IMR-90 (cell line): ENCODE data around the gene IL2RG. TPM values are rescaled to one million over a fixed set of nuclear protein-coding genes. Genes with fewer than 3 reads are reported as not detected.

Experiments used
- ATAC-seq: fragments of 200-7000 bp; cut with Tn5 transposase; 2 replicates; pipeline ENCODE4 v1.9.1; 2020; ENCODE audit warnings: low read depth, mild to moderate bottlenecking, moderate library complexity
- BruUV-seq: library from RNA; stranded (reverse); fragments of 400-500 nt; replicated peaks from 2 replicates; lab custom pipeline; 2021; lab: Mats Ljungman, UMichigan
- CTCF ChIA-PET: fragments of 300-600 bp; formaldehyde crosslinking; extraction: SDS; loops from one replicate; lab custom pipeline; 2021; ENCODE audit warnings: antibody characterized with exemption; lab: Yijun Ruan, JAX
- POLR2A ChIA-PET: fragments of 300-600 bp; sonication (Branson Sonifier 250); formaldehyde crosslinking; loops from one replicate; lab custom pipeline; 2022; ENCODE audit warnings: antibody characterized with exemption; ENCODE audit not compliant: unreplicated experiment; lab: Charles Lee
- DNase-seq: peaks from one replicate; pipeline ENCODE4 v3.0.0; 2013
- H2AFZ ChIP-seq: replicated peaks from 2 replicates; pipeline ENCODE3; 2013; ENCODE audit warnings: low read length, mild to moderate bottlenecking; ENCODE audit not compliant: poor library complexity
- H2AK5ac ChIP-seq: 2 replicates; pipeline ENCODE4 v1.6.1; 2013; ENCODE audit warnings: low read depth, low read length, inconsistent platforms
- H2AK9ac ChIP-seq: replicated peaks from 2 replicates; pipeline ENCODE3; 2013; ENCODE audit warnings: mild to moderate bottlenecking, low read depth, low read length, moderate library complexity; ENCODE audit not compliant: poor library complexity
- H2BK120ac ChIP-seq: 2 replicates; pipeline ENCODE4 v1.6.1; 2013; ENCODE audit warnings: low read depth, low read length, inconsistent platforms
- H2BK15ac ChIP-seq: 3 replicates; pipeline ENCODE4 v1.6.1; 2013; ENCODE audit warnings: low read depth, low read length, inconsistent platforms
- H2BK20ac ChIP-seq: 2 replicates; pipeline ENCODE4 v1.6.1; 2013; ENCODE audit warnings: low read depth, mild to moderate bottlenecking, inconsistent platforms, low read length, moderate library complexity
- H2BK5ac ChIP-seq: 2 replicates; pipeline ENCODE4 v1.6.1; 2013; ENCODE audit warnings: mild to moderate bottlenecking, low read depth, low read length, inconsistent platforms; ENCODE audit not compliant: poor library complexity, severe bottlenecking
- H3K14ac ChIP-seq: replicated peaks from 2 replicates; pipeline ENCODE4 v1.6.1; 2013; ENCODE audit warnings: low read depth, low read length, inconsistent platforms
- H3K18ac ChIP-seq: 2 replicates; pipeline ENCODE4 v1.6.1; 2013; ENCODE audit warnings: low read depth, low read length, control low read depth
- H3K23ac ChIP-seq: 2 replicates; pipeline ENCODE4 v1.6.1; 2013; ENCODE audit warnings: low read depth, low read length, inconsistent platforms
- H3K27ac ChIP-seq: 2 replicates; pipeline ENCODE4 v1.5.1; 2013; ENCODE audit warnings: mild to moderate bottlenecking, control low read depth, low read length; ENCODE audit not compliant: insufficient read depth
- H3K27me3 ChIP-seq: 2 replicates; pipeline ENCODE4 v1.6.1; 2013; ENCODE audit warnings: low read length; ENCODE audit not compliant: control insufficient read depth, insufficient read depth
- H3K36me3 ChIP-seq: 2 replicates; pipeline ENCODE4 v1.6.1; 2013; ENCODE audit warnings: low read length, mixed read lengths; ENCODE audit not compliant: control insufficient read depth, insufficient read depth
- H3K4ac ChIP-seq: 2 replicates; pipeline ENCODE4 v1.6.1; 2013; ENCODE audit warnings: low read depth, low read length, inconsistent platforms
- H3K4me1 ChIP-seq: 2 replicates; pipeline ENCODE4 v1.6.1; 2013; ENCODE audit warnings: low read length, mixed read lengths; ENCODE audit not compliant: control insufficient read depth, insufficient read depth
- H3K4me2 ChIP-seq: 2 replicates; pipeline ENCODE4 v1.6.1; 2013; ENCODE audit warnings: low read depth, mild to moderate bottlenecking, control low read depth, low read length, moderate library complexity
- H3K4me3 ChIP-seq: 2 replicates; pipeline ENCODE4 v1.5.1; 2013; ENCODE audit warnings: low read depth, mild to moderate bottlenecking, control low read depth, low read length, moderate library complexity; ENCODE audit not compliant: insufficient read depth
- H3K56ac ChIP-seq: 2 replicates; pipeline ENCODE4 v1.6.1; 2013; ENCODE audit warnings: low read length, inconsistent platforms; ENCODE audit not compliant: insufficient read depth; ENCODE audit errors: extremely low read depth
- H3K79me1 ChIP-seq, 2 experiments: 2 replicates each; pipeline ENCODE4 v1.6.1; 2013; ENCODE audit warnings: low read length in 2 of 2, inconsistent platforms in 1 of 2, low read depth in 1 of 2
- H3K9ac ChIP-seq: 2 replicates; pipeline ENCODE4 v1.6.1; 2013; ENCODE audit warnings: low read depth, low read length, control low read depth
- H3K9me1 ChIP-seq: 2 replicates; pipeline ENCODE4 v1.6.1; 2013; ENCODE audit warnings: low read length, inconsistent platforms; ENCODE audit not compliant: insufficient read depth
- H3K9me3 ChIP-seq: 2 replicates; pipeline ENCODE4 v1.6.1; 2013; ENCODE audit warnings: low read length; ENCODE audit not compliant: control insufficient read depth, insufficient read depth
- H4K20me1 ChIP-seq: 2 replicates; pipeline ENCODE4 v1.6.1; 2013; ENCODE audit warnings: low read length, inconsistent platforms; ENCODE audit not compliant: insufficient read depth
- H4K5ac ChIP-seq: 2 replicates; pipeline ENCODE4 v1.6.1; 2013; ENCODE audit warnings: mild to moderate bottlenecking, low read depth, low read length, control low read depth
- H4K8ac ChIP-seq, 2 experiments: 2 replicates each; pipeline ENCODE4 v1.6.1; 2013; ENCODE audit warnings: low read depth in 2 of 2, low read length in 2 of 2, control low read depth in 1 of 2, inconsistent platforms in 1 of 2
- H4K91ac ChIP-seq: 2 replicates; pipeline ENCODE4 v1.6.1; 2013; ENCODE audit warnings: low read depth, low read length, inconsistent platforms; ENCODE audit not compliant: insufficient read depth
- BHLHE40 ChIP-seq: fragments of 150-350 bp; IDR thresholded peaks from 2 replicates; pipeline ENCODE4 v1.6.1; 2016; ENCODE audit warnings: mild to moderate bottlenecking, low read depth, low read length
- CEBPB ChIP-seq: IDR thresholded peaks from 2 replicates; pipeline ENCODE4 v1.6.1; 2012; ENCODE audit warnings: low read depth, low read length, improper control_type of control experiment
- CHD1 ChIP-seq: IDR thresholded peaks from 2 replicates; pipeline ENCODE4 v1.6.1; 2012; ENCODE audit warnings: low read depth, low read length, improper control_type of control experiment
- CTCF ChIP-seq: conservative IDR thresholded peaks from 2 replicates; pipeline ENCODE4 v1.5.1; 2012; ENCODE audit warnings: mild to moderate bottlenecking, low read depth, low read length, improper control_type of control experiment
- ELK1 ChIP-seq: fragments of 150-350 bp; IDR thresholded peaks from 2 replicates; pipeline ENCODE4 v1.6.1; 2016; ENCODE audit warnings: low read depth, mild to moderate bottlenecking, low read length, moderate library complexity, borderline replicate concordance
- FOS ChIP-seq: fragments of 150-350 bp; IDR thresholded peaks from 2 replicates; pipeline ENCODE4 v1.6.1; 2016; ENCODE audit warnings: low read depth, low read length
- MAFK ChIP-seq: IDR thresholded peaks from 2 replicates; pipeline ENCODE4 v1.6.1; 2012; ENCODE audit warnings: low read depth, low read length, improper control_type of control experiment
- MAZ ChIP-seq: IDR thresholded peaks from 2 replicates; pipeline ENCODE4 v1.6.1; 2012; ENCODE audit warnings: low read depth, mild to moderate bottlenecking, low read length, improper control_type of control experiment, moderate library complexity, borderline replicate concordance
- MXI1 ChIP-seq: IDR thresholded peaks from 2 replicates; pipeline ENCODE4 v1.6.1; 2012; ENCODE audit warnings: low read depth, mild to moderate bottlenecking, low read length, moderate library complexity, borderline replicate concordance
- NFE2L2 ChIP-seq: fragments of 150-350 bp; IDR thresholded peaks from 2 replicates; pipeline ENCODE4 v1.6.1; 2016; ENCODE audit warnings: low read depth, mild to moderate bottlenecking, low read length
- POLR2A ChIP-seq: IDR thresholded peaks from 2 replicates; pipeline ENCODE4 v1.6.1; 2012; ENCODE audit warnings: mild to moderate bottlenecking, low read depth, low read length
- RAD21 ChIP-seq: IDR thresholded peaks from 2 replicates; pipeline ENCODE4 v1.6.1; 2012; ENCODE audit warnings: low read length, improper control_type of control experiment
- RCOR1 ChIP-seq: IDR thresholded peaks from 2 replicates; pipeline ENCODE4 v1.6.1; 2012; ENCODE audit warnings: mild to moderate bottlenecking, low read length, improper control_type of control experiment; ENCODE audit not compliant: insufficient replicate concordance
- RFX5 ChIP-seq: IDR thresholded peaks from 2 replicates; pipeline ENCODE4 v1.8.0; 2012; ENCODE audit warnings: low read depth, mild to moderate bottlenecking, low read length, moderate library complexity
- SMC3 ChIP-seq: fragments of 150-350 bp; IDR thresholded peaks from 2 replicates; pipeline ENCODE4 v1.6.1; 2016; ENCODE audit warnings: low read depth, mild to moderate bottlenecking, antibody characterized with exemption, low read length, moderate library complexity
- USF2 ChIP-seq: fragments of 150-350 bp; IDR thresholded peaks from 2 replicates; pipeline ENCODE4 v1.6.1; 2017; ENCODE audit warnings: mild to moderate bottlenecking, antibody characterized with exemption, low read length, low read depth
- dilution Hi-C: fragments of 300-500 bp; cut with HindIII; formaldehyde crosslinking; loops from one replicate; pipeline ENCODE4 v1.14.3; 2018; ENCODE audit warnings: low sequenced_read_pairs; ENCODE audit not compliant: unreplicated experiment
- in situ Hi-C: fragments of 300-500 bp; cut with MboI; formaldehyde crosslinking; loops from 3 replicates; pipeline ENCODE4 v1.14.3; 2019; ENCODE audit warnings: low sequenced_read_pairs, inconsistent platforms, mixed read lengths
- intact Hi-C: fragments of 100-400 bp; cut with micrococcal nuclease; formaldehyde crosslinking; loops from 2 replicates; pipeline ENCODE4 v1.10.0; 2022
- polyA plus RNA-seq, 3 experiments: library from polyadenylated mRNA; depleted of rRNA; stranded (reverse); fragments of >200 nt; gene quantifications; 2 replicates each; pipeline ENCODE4 v1.2.3, GENCODE V29; 2012; ENCODE audit warnings: low replicate concordance in 1 of 3
- total RNA-seq: library from RNA; depleted of rRNA; stranded (reverse); fragments of >200 nt; gene quantifications from 2 replicates; pipeline ENCODE4 v1.2.3, GENCODE V29; 2012

IL2RG gene
- total and polyA plus RNA-seq, 2 of the 4 experiments (the other 2 are of a cell fraction), result not detected

GRCh38 chrX:71060127-71060526 lies 51.2 kb downstream of the IL2RG start:
- intact Hi-C loops, result no loop called here
- no peak overlapping the region for H3K23ac ChIP-seq
- POLR2A ChIA-PET, result no interaction called here
- H2BK15ac ChIP-seq, result no peak overlapping the region
- H3K56ac ChIP-seq, result no peak overlapping the region
- H3K14ac ChIP-seq, result no peak overlapping the region
- H4K8ac ChIP-seq, result no peak overlapping the region
- no peak overlapping the region for H4K5ac ChIP-seq
- DNase-seq (no peak), ATAC-seq (no peak)
- no peak overlapping the region for H2BK5ac ChIP-seq
- in situ Hi-C loops, result no loop called here
- H2BK120ac ChIP-seq, result no peak overlapping the region
- H3K9ac ChIP-seq, result no peak overlapping the region
- H3K36me3 ChIP-seq, result peaks cover 23% of the 10 kb centered on the region
- no peak overlapping the region for H3K4ac ChIP-seq
- H3K9me3 ChIP-seq, result no peaks in the 10 kb centered on the region
- CTCF ChIA-PET, result no interaction called here
- H2AFZ ChIP-seq, result no peak overlapping the region
- H2BK20ac ChIP-seq, result no peak overlapping the region
- H4K91ac ChIP-seq, result no peak overlapping the region
- H3K4me3 ChIP-seq, result no peak overlapping the region
- peaks cover 2% of the 10 kb centered on the region; the same call in 1 of the 2 replicates for H3K4me1 ChIP-seq
- BruUV-seq, result no TSS peak
- H3K27ac ChIP-seq, result no peak overlapping the region
- no peak overlapping the region for H2AK5ac ChIP-seq
- dilution Hi-C loops, result no loop called here
- H2AK9ac ChIP-seq, result no peak overlapping the region
- no peak overlapping the region for H3K18ac ChIP-seq
- no peak overlapping the region for H3K4me2 ChIP-seq
- no peaks in the 10 kb centered on the region for H3K9me1 ChIP-seq
- peaks cover 3 to 4% of the 10 kb centered on the region in 2 experiments; a peak in 3 of 4 replicates for H3K79me1 ChIP-seq
- H4K20me1 ChIP-seq, result no peaks in the 10 kb centered on the region
- no peaks in the 10 kb centered on the region; the same call in 1 of the 2 replicates for H3K27me3 ChIP-seq
- TF ChIP-seq RFX5 (no peak), USF2 (no peak), MAFK (no peak), NFE2L2 (no peak), BHLHE40 (no peak), MAZ (no peak), MXI1 (no peak), CEBPB (no peak), FOS (no peak), SMC3 (no peak), RCOR1 (no peak), CTCF (no peak), ELK1 (no peak), RAD21 (no peak), CHD1 (no peak), POLR2A (no peak)
